Colonic mucosa (tissue), 4 donors: ENCODE measurements around the gene CNTNAP5. TPM values are rescaled to one million over a fixed set of nuclear protein-coding genes. Genes with fewer than 3 reads are reported as not detected.

Experiments used
- DNase-seq: peaks from one replicate; pipeline ENCODE4 v3.0.0-alpha.2; 2020
- H3K27ac ChIP-seq: fragments of 200-600 bp; one replicate; pipeline ENCODE4 v1.8.0; 2021
- H3K27me3 ChIP-seq: fragments of 200-600 bp; one replicate; pipeline ENCODE4 v1.8.0; 2021
- H3K36me3 ChIP-seq: fragments of 200-600 bp; one replicate; pipeline ENCODE4 v1.8.0; 2021
- H3K4me1 ChIP-seq: fragments of 200-600 bp; one replicate; pipeline ENCODE4 v1.8.0; 2021; ENCODE audit warnings: mild to moderate bottlenecking
- H3K4me3 ChIP-seq: fragments of 200-600 bp; one replicate; pipeline ENCODE4 v1.8.0; 2021
- H3K9ac ChIP-seq, 2 donors: one replicate each; pipeline ENCODE4 v1.7.0; 2013; ENCODE audit warnings: control low read depth in 2 of 2, low read depth in 2 of 2, low read length in 2 of 2
- H3K9me3 ChIP-seq: fragments of 200-600 bp; one replicate; pipeline ENCODE4 v1.8.0; 2021
- CTCF ChIP-seq: fragments of 200-600 bp; IDR thresholded peaks from one replicate; pipeline ENCODE4 v1.8.0; 2022; ENCODE audit warnings: antibody characterized with exemption, mild to moderate bottlenecking
- intact Hi-C: fragments of 100-400 bp; cut with DNase I; formaldehyde crosslinking; loops from one replicate; pipeline ENCODE4 v1.14.1; 2022
- total RNA-seq, 2 donors: library from RNA; stranded (reverse); fragmentation: NEBNext Ultra II Directional in 1 of 2; extraction: Animal tissue kit (Norgen Biotek cat#: 25700) in 1 of 2; gene quantifications; one replicate each; pipeline ENCODE4 v1.2.1, GENCODE V29; 2021
- donor health status: healthy.
- donor health status: DM: no; HTN: no; CAD: no.
- donor health status: DM: no; HTN: no; CAD: no.

CNTNAP5 gene
- total RNA-seq, 2 donors from 2014 or later = 0.35 TPM; not detected in 1

- no peak for DNase-seq
- no peak for TF ChIP-seq CTCF
- H3K27ac ChIP-seq = no peak overlapping the region
- H3K36me3 ChIP-seq = no peaks in the 10 kb centered on the region
- H3K9me3 ChIP-seq = no peaks in the 10 kb centered on the region
- no peak overlapping the region for H3K9ac ChIP-seq
- intact Hi-C loops = no loop called here
- H3K4me1 ChIP-seq = no peaks in the 10 kb centered on the region
- H3K4me3 ChIP-seq = no peak overlapping the region
- no peaks in the 10 kb centered on the region for H3K27me3 ChIP-seq
Measured at GRCh38 chr2:124032799-124033198, 7.7 kb downstream of the CNTNAP5 start.

- Histone ChIP-seq H3K4me3 (no peak overlapping the region), H3K9me3 (no peaks in the 10 kb centered on the region), H3K27me3 (no peaks in the 10 kb centered on the region), H3K4me1 (no peaks in the 10 kb centered on the region), H3K27ac (no peak overlapping the region), H3K9ac (no peak overlapping the region), H3K36me3 (no peaks in the 10 kb centered on the region)
- no peak for TF ChIP-seq CTCF
- DNase-seq = no peak
- intact Hi-C loops = no loop called here
Measured at GRCh38 chr2:124034265-124034664, 9.2 kb downstream of the CNTNAP5 start.

- Histone ChIP-seq H3K9me3 (no peaks in the 10 kb centered on the region), H3K9ac (no peak overlapping the region), H3K4me1 (no peaks in the 10 kb centered on the region), H3K27ac (no peak overlapping the region), H3K36me3 (no peaks in the 10 kb centered on the region), H3K4me3 (no peak overlapping the region), H3K27me3 (no peaks in the 10 kb centered on the region)
- no peak for TF ChIP-seq CTCF
- intact Hi-C loops = no loop called here
- DNase-seq = no peak
Measured at GRCh38 chr2:124035001-124035400, 9.9 kb downstream of the CNTNAP5 start.

- no peak overlapping the region for H3K4me3 ChIP-seq
- H3K36me3 ChIP-seq = no peaks in the 10 kb centered on the region
- no peaks in the 10 kb centered on the region for H3K4me1 ChIP-seq
- no peaks in the 10 kb centered on the region for H3K27me3 ChIP-seq
- H3K9ac ChIP-seq = no peak overlapping the region
- no peaks in the 10 kb centered on the region for H3K9me3 ChIP-seq
- no peak overlapping the region for H3K27ac ChIP-seq
- intact Hi-C loops = no loop called here
- TF ChIP-seq CTCF = no peak
- no peak for DNase-seq
Measured at GRCh38 chr2:124039032-124039431, 13.9 kb downstream of the CNTNAP5 start.

GRCh38 chr2:124039762-124040291 lies 14.7 kb downstream of the CNTNAP5 start:
- intact Hi-C loops = no loop called here
- H3K27me3 ChIP-seq = no peaks in the 10 kb centered on the region
- no peak for DNase-seq
- H3K4me1 ChIP-seq = no peaks in the 10 kb centered on the region
- H3K9ac ChIP-seq = no peak overlapping the region
- no peak overlapping the region for H3K27ac ChIP-seq
- H3K4me3 ChIP-seq = no peak overlapping the region
- H3K36me3 ChIP-seq = no peaks in the 10 kb centered on the region
- no peaks in the 10 kb centered on the region for H3K9me3 ChIP-seq
- no peak for TF ChIP-seq CTCF
